Stimulated activated CD4-positive, alpha-beta T cell treated with anti-CD3 and anti-CD28 coated beads, Interleukin-1b, Interleukin-23, amount 100 ng/mL, for 24 hours (primary cell): Measurements from ENCODE around the gene OR5AC2.

Source experiments
- DNase-seq, 4 experiments: peaks; one replicate each; pipeline ENCODE4 v3.0.0-alpha.2; 2020; ENCODE audit warnings: low read depth in 4 of 4, low spot score in 1 of 4

The OR5AC2 gene

GRCh38 chr3:98086873-98087272 is at the start of gene OR5AC2:
Gene OR5AC2 (plus strand): TSS chr3:98087173. CDS start chr3:98087173, 0 bp downstream.
- DNase-seq, result no peak

GRCh38 chr3:98038286-98038685 is 48.7 kb upstream of the OR5AC2 start:
- no peak for DNase-seq

- no peak for DNase-seq
Measured at GRCh38 chr3:98038876-98039275, 48.1 kb upstream of the OR5AC2 start.

- DNase-seq, result peak; percentile 39 to 55 (median 46)
Measured at GRCh38 chr3:98039322-98040024, 47.5 kb upstream of the OR5AC2 start.

GRCh38 chr3:98041350-98041749 is 45.6 kb upstream of the OR5AC2 start:
- DNase-seq, result no peak

- no peak for DNase-seq
Measured at GRCh38 chr3:98048586-98048985, 38.4 kb upstream of the OR5AC2 start.

- DNase-seq, result no peak
Measured at GRCh38 chr3:98049271-98049670, 37.7 kb upstream of the OR5AC2 start.

GRCh38 chr3:98056035-98056434 is 30.9 kb upstream of the OR5AC2 start:
- no peak for DNase-seq

GRCh38 chr3:98057631-98058030 is 29.3 kb upstream of the OR5AC2 start:
- DNase-seq, result no peak

- no peak for DNase-seq
Measured at GRCh38 chr3:98058244-98058960, 28.6 kb upstream of the OR5AC2 start.

GRCh38 chr3:98068824-98069223 is 18.1 kb upstream of the OR5AC2 start:
- no peak for DNase-seq

GRCh38 chr3:98070840-98071239 is 16.1 kb upstream of the OR5AC2 start:
- DNase-seq, result no peak

GRCh38 chr3:98073486-98073885 is 13.5 kb upstream of the OR5AC2 start:
- no peak for DNase-seq

- no peak for DNase-seq
Measured at GRCh38 chr3:98095882-98096281, 8.9 kb downstream of the OR5AC2 start.

GRCh38 chr3:98099848-98100247 is 12.9 kb downstream of the OR5AC2 start:
- DNase-seq, result no peak

- DNase-seq, result no peak
Measured at GRCh38 chr3:98108162-98108561, 21.2 kb downstream of the OR5AC2 start.

- DNase-seq, result no peak
Measured at GRCh38 chr3:98109807-98110549, 23.0 kb downstream of the OR5AC2 start.

- DNase-seq, result no peak
Measured at GRCh38 chr3:98110550-98110908, 23.6 kb downstream of the OR5AC2 start.

- no peak for DNase-seq
Measured at GRCh38 chr3:98114264-98114663, 27.3 kb downstream of the OR5AC2 start.

GRCh38 chr3:98115717-98116116 is 28.7 kb downstream of the OR5AC2 start:
- no peak for DNase-seq

- no peak for DNase-seq
Measured at GRCh38 chr3:98130421-98130820, 43.4 kb downstream of the OR5AC2 start, which contains the start of gene OR5H1. Gene OR5H1 (plus strand): TSS chr3:98130721. CDS start chr3:98132698, 1,977 bp downstream.

- DNase-seq, result no peak
Measured at GRCh38 chr3:98136631-98137030, 49.7 kb downstream of the OR5AC2 start.
